Mucosa of rectum (tissue), 2 donors: ENCODE data around the gene MMP13.
"Not testable (repeated sequence)": the region's sequence is repeated elsewhere in the genome, so short reads cannot be mapped to it uniquely, and the experiment has no call there.

ENCODE experiments used
- H3K27ac ChIP-seq, 2 donors: one replicate each; pipeline ENCODE4 v1.7.0; 2013; ENCODE audit warnings: inconsistent platforms in 2 of 2, low read depth in 2 of 2, low read length in 2 of 2
- H3K27me3 ChIP-seq, 2 donors: one replicate each; pipeline ENCODE4 v1.7.0; 2013; ENCODE audit warnings: low read length in 2 of 2; ENCODE audit not compliant: control insufficient read depth in 2 of 2, insufficient read depth in 2 of 2
- H3K36me3 ChIP-seq, 2 donors: one replicate each; pipeline ENCODE4 v1.7.0; 2013; ENCODE audit warnings: low read length in 2 of 2; ENCODE audit not compliant: control insufficient read depth in 2 of 2, insufficient read depth in 2 of 2
- H3K4me1 ChIP-seq, 2 donors: one replicate each; pipeline ENCODE4 v1.7.0; 2013; ENCODE audit warnings: low read length in 2 of 2, mild to moderate bottlenecking in 1 of 2; ENCODE audit not compliant: control insufficient read depth in 2 of 2, insufficient read depth in 2 of 2
- H3K4me3 ChIP-seq, 2 donors: one replicate each; pipeline ENCODE4 v1.7.0; 2013; ENCODE audit warnings: low read length in 2 of 2
- H3K9ac ChIP-seq, 2 donors: one replicate each; pipeline ENCODE4 v1.7.0; 2013; ENCODE audit warnings: low read length in 2 of 2, low read depth in 1 of 2, mild to moderate bottlenecking in 1 of 2
- H3K9me3 ChIP-seq, 2 donors: one replicate each; pipeline ENCODE4 v1.7.0; 2013; ENCODE audit warnings: low read length in 2 of 2; ENCODE audit not compliant: control insufficient read depth in 2 of 2
- donor health status: healthy.
- donor health status: Normal muscosa, but diverticular disease.

MMP13 gene

DNA sequence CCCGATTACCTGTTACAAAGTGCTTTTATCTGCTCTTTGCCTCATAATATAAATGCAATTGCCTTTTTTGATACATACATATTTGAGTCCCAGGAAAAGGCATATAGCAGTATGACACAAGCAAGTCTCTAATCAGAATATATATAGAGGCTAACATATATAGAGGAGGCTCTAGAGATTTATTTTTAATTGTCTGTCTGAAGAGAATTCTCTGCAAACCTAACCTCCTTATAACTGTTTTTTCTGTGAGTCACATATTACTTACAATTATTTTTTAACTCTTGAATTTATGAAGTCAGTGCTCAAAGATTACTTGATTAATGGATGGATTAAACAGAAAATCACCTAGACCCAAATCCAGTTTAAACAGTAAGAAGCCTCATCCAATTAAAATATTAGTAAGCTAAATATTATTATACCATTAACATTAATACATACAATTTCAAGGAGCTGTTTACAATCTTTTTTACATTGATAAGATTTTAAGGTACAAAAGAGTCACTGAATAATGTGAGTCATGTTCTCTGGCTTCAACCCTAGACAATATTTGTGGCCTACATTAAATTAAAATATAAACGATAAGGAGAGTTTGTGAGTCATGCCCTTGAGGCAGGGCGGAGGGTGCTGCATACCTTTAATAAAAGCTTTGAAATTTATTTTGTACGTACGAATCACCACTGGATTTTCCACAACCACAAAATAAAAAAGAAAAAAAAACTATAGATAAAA is 19.2 kb upstream of the MMP13 start:
- H3K4me3 ChIP-seq: no peak overlapping the region

DNA sequence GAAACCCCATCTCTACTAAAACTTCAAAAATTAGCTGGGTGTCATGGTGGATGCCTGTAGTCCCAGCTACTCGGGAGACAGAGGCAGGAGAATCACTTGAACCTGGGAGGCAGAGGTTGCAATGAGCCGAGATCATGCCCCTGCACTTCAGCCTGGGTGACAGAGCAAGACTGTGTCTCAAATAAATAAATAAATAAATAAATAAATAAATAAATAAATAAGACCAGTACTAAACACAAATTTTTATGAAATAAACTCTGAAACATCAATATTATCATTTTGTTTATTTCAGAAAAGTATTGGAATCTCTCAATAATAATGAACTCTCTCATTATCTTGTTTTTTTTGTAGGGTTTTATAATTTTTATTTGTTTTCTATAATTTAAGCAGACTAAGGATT is 18.2 kb upstream of the MMP13 start:
- not testable (repeated sequence) for H3K27ac ChIP-seq, H3K36me3 ChIP-seq, H3K4me1 ChIP-seq, H3K27me3 ChIP-seq, H3K9me3 ChIP-seq, H3K9ac ChIP-seq, H3K4me3 ChIP-seq

More for the DNA sequence above, 19.2 kb upstream of the MMP13 start:
- Histone ChIP-seq H3K4me1 (no peaks in the 10 kb centered on the region), H3K36me3 (no peaks in the 10 kb centered on the region), H3K27ac (no peak overlapping the region), H3K9me3 (no peaks in the 10 kb centered on the region), H3K27me3 (no peaks in the 10 kb centered on the region), H3K9ac (no peak overlapping the region)

DNA sequence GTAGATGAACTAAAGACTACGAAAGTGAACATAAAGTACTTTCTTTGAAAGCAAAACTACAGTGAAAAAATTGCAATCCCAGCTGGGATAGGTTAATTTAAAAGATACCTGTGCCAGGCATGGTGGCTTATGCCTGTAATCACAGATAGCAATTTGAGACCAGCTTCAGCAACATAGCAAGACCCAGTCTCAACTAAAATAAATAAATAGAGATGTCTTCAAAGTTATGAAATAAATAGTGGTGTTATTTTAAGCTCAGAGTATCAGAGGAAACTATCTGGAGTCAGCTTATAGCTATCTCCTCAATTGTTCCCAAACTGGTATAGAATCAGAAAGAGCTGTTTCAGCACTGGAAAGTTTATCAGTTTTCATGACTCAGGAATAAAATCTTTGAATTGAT is 17.3 kb upstream of the MMP13 start:
- Histone ChIP-seq H3K27ac (no peak overlapping the region), H3K4me1 (no peaks in the 10 kb centered on the region), H3K27me3 (no peaks in the 10 kb centered on the region), H3K9me3 (no peaks in the 10 kb centered on the region), H3K9ac (no peak overlapping the region), H3K4me3 (no peak overlapping the region), H3K36me3 (no peaks in the 10 kb centered on the region)

DNA sequence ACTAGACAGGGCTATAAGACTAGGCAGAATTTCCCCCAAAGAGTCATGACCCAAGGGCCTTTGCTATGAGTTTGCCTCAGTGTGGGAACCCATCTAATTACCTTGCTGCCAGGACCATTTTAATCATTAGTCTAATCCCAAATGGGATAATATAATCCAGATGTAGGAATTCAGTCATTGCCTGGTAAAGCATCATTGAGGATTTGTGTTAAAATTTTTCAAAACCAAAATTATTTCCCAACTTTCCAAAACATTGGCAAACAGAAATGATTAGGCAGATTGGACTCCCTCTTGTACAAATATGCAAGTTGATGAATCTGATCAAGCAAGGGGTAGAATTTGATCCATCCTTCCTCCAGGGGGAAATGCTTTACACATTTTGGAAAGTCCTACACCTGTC is 16.2 kb upstream of the MMP13 start:
- Histone ChIP-seq H3K36me3 (no peaks in the 10 kb centered on the region), H3K9me3 (no peaks in the 10 kb centered on the region), H3K9ac (no peak overlapping the region), H3K4me3 (no peak overlapping the region), H3K27me3 (no peaks in the 10 kb centered on the region), H3K4me1 (no peaks in the 10 kb centered on the region), H3K27ac (no peak overlapping the region)

DNA sequence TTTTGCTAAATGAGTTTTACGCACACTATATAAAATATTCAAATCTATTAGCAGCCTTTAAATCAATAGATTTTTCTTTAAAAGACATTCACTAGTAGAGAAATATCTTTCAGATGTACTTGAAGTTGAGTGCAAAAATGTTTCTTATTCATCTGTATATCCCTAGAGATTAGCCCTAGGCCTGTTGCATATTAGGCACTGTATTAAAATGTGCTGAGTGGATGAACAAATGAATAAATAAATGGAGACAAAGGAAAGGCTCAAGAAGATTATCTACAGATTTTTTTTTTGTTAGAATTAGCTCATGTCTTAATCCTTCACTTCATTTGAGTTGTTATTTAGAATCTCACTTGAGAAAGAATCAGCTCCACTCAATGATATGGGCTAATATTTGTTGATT is 12.0 kb upstream of the MMP13 start:
- Histone ChIP-seq H3K36me3 (no peaks in the 10 kb centered on the region), H3K27me3 (no peaks in the 10 kb centered on the region), H3K4me3 (no peak overlapping the region), H3K9ac (no peak overlapping the region), H3K4me1 (no peaks in the 10 kb centered on the region), H3K9me3 (no peaks in the 10 kb centered on the region), H3K27ac (no peak overlapping the region)

DNA sequence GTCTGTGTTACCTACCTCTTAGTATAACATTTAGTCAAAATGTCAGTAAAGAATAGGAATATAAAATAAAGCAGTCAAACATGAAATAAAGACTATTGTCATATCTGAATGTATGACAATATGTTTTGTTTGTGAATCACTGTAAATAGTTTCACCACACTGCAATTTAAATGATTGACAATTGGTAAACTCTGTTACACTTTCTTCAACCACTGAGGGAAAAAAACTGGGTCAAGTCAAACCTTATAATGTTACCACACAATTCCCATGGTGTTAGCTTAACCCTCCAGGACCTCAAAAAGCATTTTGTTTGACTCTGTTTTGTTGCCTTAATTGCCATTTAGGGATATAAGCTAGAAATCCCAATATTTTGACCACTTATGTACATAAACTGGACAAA is 10.5 kb upstream of the MMP13 start:
- Histone ChIP-seq H3K9me3 (no peaks in the 10 kb centered on the region), H3K27ac (no peak overlapping the region), H3K9ac (no peak overlapping the region), H3K4me1 (no peaks in the 10 kb centered on the region), H3K27me3 (no peaks in the 10 kb centered on the region), H3K36me3 (no peaks in the 10 kb centered on the region), H3K4me3 (no peak overlapping the region)

DNA sequence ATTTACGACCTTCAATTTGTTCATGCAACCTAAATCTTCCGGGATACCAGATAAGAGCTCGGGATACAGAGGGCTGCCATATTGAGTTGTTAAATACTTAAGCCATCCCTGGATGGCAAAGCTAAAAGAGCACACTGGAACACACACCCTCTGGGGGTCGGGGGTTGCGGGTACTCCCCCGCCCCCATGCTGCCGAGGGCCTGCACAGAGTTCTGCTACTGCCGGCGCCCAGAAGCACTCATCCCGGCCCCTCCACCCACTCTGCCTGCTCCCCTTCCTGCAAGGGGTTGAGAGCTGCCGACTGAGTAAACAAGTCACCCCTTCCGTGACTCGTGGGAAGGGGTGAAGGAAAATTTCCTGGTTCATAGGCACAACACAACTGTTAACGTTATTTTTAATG is 9.3 kb upstream of the MMP13 start:
- no peaks in the 10 kb centered on the region for H3K4me1 ChIP-seq
- H3K27ac ChIP-seq: no peak overlapping the region
- H3K27me3 ChIP-seq: no peaks in the 10 kb centered on the region
- no peaks in the 10 kb centered on the region for H3K9me3 ChIP-seq
- no peak overlapping the region for H3K4me3 ChIP-seq
- H3K9ac ChIP-seq: no peak overlapping the region
- no peaks in the 10 kb centered on the region for H3K36me3 ChIP-seq

DNA sequence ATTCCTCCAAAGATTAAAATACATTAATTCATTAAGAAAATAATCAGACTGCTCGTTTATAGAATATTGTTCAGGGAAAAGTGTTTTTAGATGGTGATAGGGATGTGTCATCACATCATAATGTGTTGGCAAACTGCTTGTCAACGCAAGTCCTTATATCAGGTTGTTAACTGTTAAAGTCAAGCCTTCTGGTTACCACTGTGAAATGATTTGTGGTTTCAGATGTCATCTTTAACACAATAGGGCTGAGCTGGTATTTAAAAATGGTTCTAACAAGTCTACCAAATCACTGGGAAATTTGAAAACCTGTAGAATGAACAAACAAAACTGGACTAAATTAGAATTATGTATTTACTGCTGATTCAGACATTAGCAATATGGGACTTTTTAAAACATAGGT is 2.4 kb upstream of the MMP13 start:
- Histone ChIP-seq H3K4me3 (no peak overlapping the region), H3K9ac (no peak overlapping the region), H3K36me3 (no peaks in the 10 kb centered on the region), H3K4me1 (no peaks in the 10 kb centered on the region), H3K27ac (no peak overlapping the region), H3K27me3 (no peaks in the 10 kb centered on the region), H3K9me3 (no peaks in the 10 kb centered on the region)

DNA sequence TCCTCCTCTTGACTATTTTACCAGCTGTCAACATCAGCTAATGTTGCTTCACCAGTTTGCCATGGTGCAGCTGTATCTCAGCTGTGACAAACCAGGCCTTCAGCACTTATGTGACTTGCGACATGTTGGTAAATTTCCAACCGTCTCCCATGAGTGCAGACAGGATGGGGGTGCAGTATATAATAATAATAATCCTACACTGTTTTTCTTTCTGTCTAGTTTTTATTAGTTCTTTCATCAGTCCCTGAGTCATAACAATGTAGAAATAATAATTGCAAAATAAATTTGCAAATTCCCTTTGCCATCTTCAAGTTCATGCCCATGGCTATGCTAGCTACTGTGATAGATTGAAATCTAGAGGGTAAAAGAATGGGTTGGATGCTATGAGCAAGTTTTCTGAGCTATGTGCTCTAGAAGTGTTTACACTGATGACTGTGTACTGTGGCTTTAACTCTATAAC is 4.9 kb downstream of the MMP13 start:
- H3K4me1 ChIP-seq: no peaks in the 10 kb centered on the region

DNA sequence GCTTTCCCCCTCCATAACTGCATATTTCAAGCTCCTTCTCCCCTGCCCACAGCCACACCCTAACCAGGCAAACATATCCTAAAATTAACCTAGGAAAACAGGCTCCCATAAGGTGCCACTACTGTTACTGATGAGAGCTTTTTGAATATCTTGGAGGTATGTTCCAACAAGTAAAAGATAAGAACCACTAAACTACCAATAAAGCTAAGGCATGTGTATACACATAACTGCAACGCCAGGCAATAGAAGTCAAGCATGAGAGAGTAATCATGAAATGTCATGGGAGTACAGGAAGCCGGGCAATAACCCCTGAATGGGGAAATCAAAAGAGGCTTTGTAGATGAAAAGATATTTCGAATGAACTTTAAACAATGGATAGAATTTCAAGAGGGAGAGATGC is 9.3 kb downstream of the MMP13 start:
- Histone ChIP-seq H3K4me3 (no peak overlapping the region), H3K27ac (no peak overlapping the region), H3K9me3 (no peaks in the 10 kb centered on the region), H3K9ac (no peak overlapping the region), H3K4me1 (no peaks in the 10 kb centered on the region), H3K27me3 (no peaks in the 10 kb centered on the region), H3K36me3 (no peaks in the 10 kb centered on the region)

More for the DNA sequence above, 4.9 kb downstream of the MMP13 start:
- no peaks in the 10 kb centered on the region for H3K36me3 ChIP-seq
- H3K9me3 ChIP-seq: no peaks in the 10 kb centered on the region
- H3K4me3 ChIP-seq: no peak overlapping the region
- H3K27me3 ChIP-seq: no peaks in the 10 kb centered on the region
- no peak overlapping the region for H3K27ac ChIP-seq
- no peak overlapping the region for H3K9ac ChIP-seq
